Measurements from ENCODE around the gene ZSCAN30. TPM values are rescaled to one million over a fixed set of nuclear protein-coding genes. Genes with fewer than 3 reads are reported as not detected.

ZSCAN30 gene
- total and polyA plus RNA-seq, 9 of the 15 experiments (the other 6 are each of a cell fraction or from before 2014, with no cell fraction given): 4.6 to 13.6 (median 10.8) TPM

DNA sequence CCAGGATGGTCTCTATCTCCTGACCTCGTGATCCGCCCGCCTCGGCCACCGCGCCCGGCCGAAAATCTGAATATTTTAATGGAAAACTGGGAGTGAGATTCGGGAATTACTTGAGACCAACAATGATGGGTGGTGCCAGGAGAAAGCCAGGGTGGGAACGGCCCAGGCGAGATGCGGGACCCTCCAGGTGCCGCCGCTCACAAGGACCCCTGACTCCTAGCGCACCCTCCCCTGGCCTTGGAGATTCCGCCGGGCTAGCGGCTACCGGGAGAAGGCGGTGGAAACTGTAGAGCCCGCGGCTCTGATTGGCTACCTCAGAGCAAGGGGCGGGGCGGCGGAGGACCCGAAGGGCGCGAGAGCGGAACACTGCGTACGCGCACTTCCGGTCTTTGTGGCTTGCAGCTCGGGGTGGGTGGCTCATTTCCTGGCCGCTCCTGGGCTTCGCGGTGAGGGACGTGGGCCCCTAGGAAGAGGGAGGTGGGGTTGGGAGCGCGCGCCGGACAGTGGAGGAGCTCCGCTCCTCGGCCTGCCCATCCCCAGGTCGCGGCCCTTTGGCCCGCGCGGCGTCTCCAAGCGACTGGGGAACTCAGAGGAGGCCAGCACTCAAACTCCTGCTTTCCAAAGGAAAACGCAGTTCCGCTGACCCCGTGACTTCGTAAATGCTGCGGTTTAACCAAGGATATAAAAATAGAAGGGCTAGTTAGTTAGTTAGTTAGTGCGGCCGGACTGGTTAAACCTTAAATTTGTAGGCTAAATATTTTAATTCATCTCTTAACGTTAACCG lies 49.2 kb downstream of the ZSCAN30 start, which contains the start of gene ZNF397:
ZNF397 (plus strand) TSS at position 371 of the 784 bp plus-strand sequence. CDS start 1,437 bp downstream, outside the sequence.
- no peaks in the 10 kb centered on the region for H3K27me3 ChIP-seq (ENCODE audit: control insufficient read depth in 2 of 2, insufficient read depth in 2 of 2, low read length in 2 of 2)
- peak; percentile 98 for ATAC-seq
- peaks cover 39% of the 10 kb centered on the region for H3K36me3 ChIP-seq (ENCODE audit: control insufficient read depth, insufficient read depth, low read length)
- POLR2A ChIA-PET: interaction anchor here (0.6 to 1.6 kb wide), 16 partner anchors 9 to 613 kb away, joined by 3 to 8 read pairs (median 3); partner anchors contain the start of gene ZSCAN30
- peaks cover 23% of the 10 kb centered on the region for H3K79me2 ChIP-seq (ENCODE audit: control insufficient read depth, insufficient read depth, low read length)
- H2AFZ ChIP-seq (ENCODE audit: low read depth, low read length): peak within 1 kb of the TSS; percentile 91
- peak; percentile 99 for DNase-seq (ENCODE audit: extremely low read depth in 1 of 4, low spot score in 3 of 4)
- no peaks in the 10 kb centered on the region for H3K9me1 ChIP-seq (ENCODE audit: control insufficient read depth, insufficient read depth, low read length)
- peaks cover 3 to 11% of the 10 kb centered on the region in 2 experiments for H3K4me1 ChIP-seq (replicated peaks in 1 of 2; ENCODE audit: control insufficient read depth in 2 of 2, insufficient read depth in 2 of 2, low read length in 2 of 2)
- CTCF ChIA-PET (ENCODE audit: low intra/inter-chr PET ratio): no interaction called here
- H3K27ac ChIP-seq (ENCODE audit: extremely low read depth, low read depth, low read length): peak within 1 kb of the TSS; percentile 87
- FAIRE-seq: peak; percentile 79
- H3K4me3 ChIP-seq: peak within 1 kb of the TSS; percentile 61
- intact Hi-C loops (cut with micrococcal nuclease): loop anchor here (1.0 to 5.0 kb wide), 3 partner anchors 50 to 256 kb away; partner anchors contain the start of genes INO80C, ZNF24 and ZSCAN30
- WGBS (ENCODE audit: insufficient coverage, low coverage, missing lambda C conversion rate): under 1% methylated on average over 60 of the region's 60 CpGs
- peaks cover 12% of the 10 kb centered on the region; the same call in 1 of the 2 replicates for H3K9me3 ChIP-seq (replicated peaks; ENCODE audit: control insufficient read depth, insufficient read depth, low read depth, low read length)
- peak within 1 kb of the TSS; percentile 87 for H3K4me2 ChIP-seq (ENCODE audit: insufficient read depth, low read length)
- BruUV-seq (replicated peaks): no TSS peak
- no peaks in the 10 kb centered on the region for H4K20me1 ChIP-seq (replicated peaks; ENCODE audit: control insufficient read depth, insufficient read depth, low read length)
- in situ Hi-C loops (cut with MboI): loop anchor here (5.0 kb wide), 1 partner anchor 46 kb away; no protein-coding TSS in a partner anchor
- H3K9ac ChIP-seq (ENCODE audit: insufficient read depth in 1 of 2, low read depth in 2 of 2, low read length in 2 of 2): peak within 1 kb of the TSS; percentile 89 to 97
- TF ChIP-seq, protein P1, sequence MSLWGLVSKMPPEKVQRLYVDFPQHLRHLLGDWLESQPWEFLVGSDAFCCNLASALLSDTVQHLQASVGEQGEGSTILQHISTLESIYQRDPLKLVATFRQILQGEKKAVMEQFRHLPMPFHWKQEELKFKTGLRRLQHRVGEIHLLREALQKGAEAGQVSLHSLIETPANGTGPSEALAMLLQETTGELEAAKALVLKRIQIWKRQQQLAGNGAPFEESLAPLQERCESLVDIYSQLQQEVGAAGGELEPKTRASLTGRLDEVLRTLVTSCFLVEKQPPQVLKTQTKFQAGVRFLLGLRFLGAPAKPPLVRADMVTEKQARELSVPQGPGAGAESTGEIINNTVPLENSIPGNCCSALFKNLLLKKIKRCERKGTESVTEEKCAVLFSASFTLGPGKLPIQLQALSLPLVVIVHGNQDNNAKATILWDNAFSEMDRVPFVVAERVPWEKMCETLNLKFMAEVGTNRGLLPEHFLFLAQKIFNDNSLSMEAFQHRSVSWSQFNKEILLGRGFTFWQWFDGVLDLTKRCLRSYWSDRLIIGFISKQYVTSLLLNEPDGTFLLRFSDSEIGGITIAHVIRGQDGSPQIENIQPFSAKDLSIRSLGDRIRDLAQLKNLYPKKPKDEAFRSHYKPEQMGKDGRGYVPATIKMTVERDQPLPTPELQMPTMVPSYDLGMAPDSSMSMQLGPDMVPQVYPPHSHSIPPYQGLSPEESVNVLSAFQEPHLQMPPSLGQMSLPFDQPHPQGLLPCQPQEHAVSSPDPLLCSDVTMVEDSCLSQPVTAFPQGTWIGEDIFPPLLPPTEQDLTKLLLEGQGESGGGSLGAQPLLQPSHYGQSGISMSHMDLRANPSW (CRISPR knock-in tag; IDR thresholded peaks at IDR 0.05): no peak
- TF ChIP-seq EP300 (IDR thresholded peaks at IDR 0.05; ENCODE audit: low read length): peak; percentile 11; the same call in 1 of the 2 replicates
- TF ChIP-seq MECOM (CRISPR knock-in tag; IDR thresholded peaks at IDR 0.05): no peak
- TF ChIP-seq, protein P2, sequence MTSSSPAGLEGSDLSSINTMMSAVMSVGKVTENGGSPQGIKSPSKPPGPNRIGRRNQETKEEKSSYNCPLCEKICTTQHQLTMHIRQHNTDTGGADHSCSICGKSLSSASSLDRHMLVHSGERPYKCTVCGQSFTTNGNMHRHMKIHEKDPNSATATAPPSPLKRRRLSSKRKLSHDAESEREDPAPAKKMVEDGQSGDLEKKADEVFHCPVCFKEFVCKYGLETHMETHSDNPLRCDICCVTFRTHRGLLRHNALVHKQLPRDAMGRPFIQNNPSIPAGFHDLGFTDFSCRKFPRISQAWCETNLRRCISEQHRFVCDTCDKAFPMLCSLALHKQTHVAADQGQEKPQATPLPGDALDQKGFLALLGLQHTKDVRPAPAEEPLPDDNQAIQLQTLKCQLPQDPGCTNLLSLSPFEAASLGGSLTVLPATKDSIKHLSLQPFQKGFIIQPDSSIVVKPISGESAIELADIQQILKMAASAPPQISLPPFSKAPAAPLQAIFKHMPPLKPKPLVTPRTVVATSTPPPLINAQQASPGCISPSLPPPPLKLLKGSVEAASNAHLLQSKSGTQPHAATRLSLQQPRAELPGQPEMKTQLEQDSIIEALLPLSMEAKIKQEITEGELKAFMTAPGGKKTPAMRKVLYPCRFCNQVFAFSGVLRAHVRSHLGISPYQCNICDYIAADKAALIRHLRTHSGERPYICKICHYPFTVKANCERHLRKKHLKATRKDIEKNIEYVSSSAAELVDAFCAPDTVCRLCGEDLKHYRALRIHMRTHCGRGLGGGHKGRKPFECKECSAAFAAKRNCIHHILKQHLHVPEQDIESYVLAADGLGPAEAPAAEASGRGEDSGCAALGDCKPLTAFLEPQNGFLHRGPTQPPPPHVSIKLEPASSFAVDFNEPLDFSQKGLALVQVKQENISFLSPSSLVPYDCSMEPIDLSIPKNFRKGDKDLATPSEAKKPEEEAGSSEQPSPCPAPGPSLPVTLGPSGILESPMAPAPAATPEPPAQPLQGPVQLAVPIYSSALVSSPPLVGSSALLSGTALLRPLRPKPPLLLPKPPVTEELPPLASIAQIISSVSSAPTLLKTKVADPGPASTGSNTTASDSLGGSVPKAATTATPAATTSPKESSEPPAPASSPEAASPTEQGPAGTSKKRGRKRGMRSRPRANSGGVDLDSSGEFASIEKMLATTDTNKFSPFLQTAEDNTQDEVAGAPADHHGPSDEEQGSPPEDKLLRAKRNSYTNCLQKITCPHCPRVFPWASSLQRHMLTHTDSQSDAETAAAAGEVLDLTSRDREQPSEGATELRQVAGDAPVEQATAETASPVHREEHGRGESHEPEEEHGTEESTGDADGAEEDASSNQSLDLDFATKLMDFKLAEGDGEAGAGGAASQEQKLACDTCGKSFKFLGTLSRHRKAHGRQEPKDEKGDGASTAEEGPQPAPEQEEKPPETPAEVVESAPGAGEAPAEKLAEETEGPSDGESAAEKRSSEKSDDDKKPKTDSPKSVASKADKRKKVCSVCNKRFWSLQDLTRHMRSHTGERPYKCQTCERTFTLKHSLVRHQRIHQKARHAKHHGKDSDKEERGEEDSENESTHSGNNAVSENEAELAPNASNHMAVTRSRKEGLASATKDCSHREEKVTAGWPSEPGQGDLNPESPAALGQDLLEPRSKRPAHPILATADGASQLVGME (CRISPR knock-in tag; IDR thresholded peaks at IDR 0.05): peak; percentile 62; the same call in 1 of the 2 replicates
- TF ChIP-seq, protein P3, sequence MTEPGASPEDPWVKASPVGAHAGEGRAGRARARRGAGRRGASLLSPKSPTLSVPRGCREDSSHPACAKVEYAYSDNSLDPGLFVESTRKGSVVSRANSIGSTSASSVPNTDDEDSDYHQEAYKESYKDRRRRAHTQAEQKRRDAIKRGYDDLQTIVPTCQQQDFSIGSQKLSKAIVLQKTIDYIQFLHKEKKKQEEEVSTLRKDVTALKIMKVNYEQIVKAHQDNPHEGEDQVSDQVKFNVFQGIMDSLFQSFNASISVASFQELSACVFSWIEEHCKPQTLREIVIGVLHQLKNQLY (CRISPR knock-in tag; conservative IDR thresholded peaks at IDR 0.05): 0 out of 4 replicates have a peak, but pooled peaks of 1 of the 2 experiments have one; percentile 44
- peak; percentile 75 for TF ChIP-seq RBBP5 (IDR thresholded peaks at IDR 0.05; ENCODE audit: borderline replicate concordance, insufficient read depth, low read length, poor library complexity, severe bottlenecking)
- no peak for TF ChIP-seq ARID1B (IDR thresholded peaks at IDR 0.05)
- peak; percentile 23; the same call in 1 of the 2 replicates for TF ChIP-seq TARDBP (IDR thresholded peaks at IDR 0.05)
- TF ChIP-seq SIN3B (IDR thresholded peaks at IDR 0.05; ENCODE audit: low read depth): peak; percentile 56

Data from K562 (cell line).